Caco-2 (cell line): ENCODE data around the gene ARAP1. TPM values are rescaled to one million over a fixed set of nuclear protein-coding genes. Genes with fewer than 3 reads are reported as not detected.
"Not testable (repeated sequence)": the region's sequence is repeated elsewhere in the genome, so short reads cannot be mapped to it uniquely, and the experiment has no call there.

Experiments
- BruUV-seq: library from RNA; stranded (reverse); fragments of 400-500 nt; replicated peaks from 2 replicates; lab custom pipeline; 2021; lab: Mats Ljungman, UMichigan
- CTCF ChIA-PET: fragments of 300-600 bp; sonication (Branson Sonifier 250); formaldehyde crosslinking; loops from one replicate; lab custom pipeline; 2022; ENCODE audit warnings: antibody characterized with exemption; lab: Charles Lee
- POLR2A ChIA-PET: fragments of 300-600 bp; sonication (Branson Sonifier 250); formaldehyde crosslinking; loops from one replicate; lab custom pipeline; 2022; ENCODE audit warnings: antibody characterized with exemption; lab: Charles Lee
- DNase-seq, 2 experiments: peaks; one replicate each; pipeline versions ENCODE4 v3.0.0 to v3.0.0-alpha.2; 2020 to 2022
- H3K27me3 ChIP-seq: replicated peaks from 2 replicates; pipeline ENCODE4 v1.6.0; 2011; ENCODE audit warnings: low read length; ENCODE audit not compliant: control insufficient read depth, insufficient read depth
- H3K36me3 ChIP-seq: 2 replicates; pipeline ENCODE4 v1.5.1; 2011; ENCODE audit warnings: low read length; ENCODE audit not compliant: control insufficient read depth, insufficient read depth
- H3K4me1 ChIP-seq: fragments of 250-450 bp; sonication (Bioruptor Pico); 2 replicates; pipeline ENCODE4 v1.5.1; 2020; ENCODE audit warnings: mild to moderate bottlenecking
- H3K4me3 ChIP-seq: 2 replicates; pipeline ENCODE4 v1.5.1; 2011; ENCODE audit warnings: low read depth, mild to moderate bottlenecking, control low read depth, low read length
- H3K9me3 ChIP-seq: fragments of 250-450 bp; sonication (Bioruptor Pico); 2 replicates; pipeline ENCODE4 v1.5.1; 2020; ENCODE audit warnings: mild to moderate bottlenecking, moderate library complexity
- H3K27ac Mint-ChIP-seq: one replicate; pipeline ENCODE4 v1.8.0; 2022; ENCODE audit warnings: mixed read lengths; ENCODE audit not compliant: unreplicated experiment
- H3K27me3 Mint-ChIP-seq: one replicate; pipeline ENCODE4 v1.8.0; 2022; ENCODE audit warnings: mixed read lengths; ENCODE audit not compliant: insufficient read depth, unreplicated experiment
- H3K36me3 Mint-ChIP-seq: one replicate; pipeline ENCODE4 v1.8.0; 2022; ENCODE audit warnings: mild to moderate bottlenecking, mixed read lengths; ENCODE audit not compliant: insufficient read depth, unreplicated experiment
- H3K4me1 Mint-ChIP-seq: one replicate; pipeline ENCODE4 v1.8.0; 2022; ENCODE audit warnings: low read depth, mixed read lengths; ENCODE audit not compliant: unreplicated experiment
- H3K4me3 Mint-ChIP-seq: one replicate; pipeline ENCODE4 v1.8.0; 2022; ENCODE audit warnings: mild to moderate bottlenecking, moderate library complexity, mixed read lengths; ENCODE audit not compliant: unreplicated experiment
- H3K9me3 Mint-ChIP-seq: one replicate; pipeline ENCODE4 v1.8.0; 2022; ENCODE audit warnings: mixed read lengths; ENCODE audit not compliant: unreplicated experiment
- intact Hi-C: fragments of 100-400 bp; cut with micrococcal nuclease; formaldehyde crosslinking; loops from one replicate; pipeline ENCODE4 v1.10.0; 2022; ENCODE audit not compliant: unreplicated experiment
- total RNA-seq: library from RNA; stranded (reverse); gene quantifications from 2 replicates; pipeline ENCODE4 v1.2.3, GENCODE V29; 2022
- TF ChIP-seq, protein P1 (sequence below), 2 experiments: fragments of 200-600 bp in 1 of 2; IDR thresholded peaks; 1 replicate in 1 of 2; 2 replicates in 1 of 2; pipeline versions ENCODE4 v1.5.1 to v1.8.0; 2011 to 2022; ENCODE audit warnings: antibody characterized with exemption in 1 of 2, control low read depth in 1 of 2, inconsistent platforms in 1 of 2, low read depth in 1 of 2, low read length in 1 of 2, mild to moderate bottlenecking in 1 of 2, moderate library complexity in 1 of 2; ENCODE audit not compliant: insufficient read depth in 1 of 2, severe bottlenecking in 1 of 2, unreplicated experiment in 1 of 2

The ARAP1 gene
- total RNA-seq, 1 experiment from 2014 or later = 87.1 TPM

GRCh38 chr11:72792437-72793021 lies 40.3 kb upstream of the ARAP1 start:
- peaks cover 38% of the 10 kb centered on the region for H3K4me1 ChIP-seq
- no peak for DNase-seq
- ChIA-PET CTCF (interaction anchor here (0.7 to 4.0 kb wide), 3 partner anchors 13 to 67 kb away, joined by 3 to 74 read pairs (median 12); no protein-coding TSS in a partner anchor), POLR2A (interaction anchor here (0.6 to 1.4 kb wide), 3 partner anchors 14 to 67 kb away, joined by 3 to 6 read pairs (median 3); no protein-coding TSS in a partner anchor)
- TF ChIP-seq, protein P1, sequence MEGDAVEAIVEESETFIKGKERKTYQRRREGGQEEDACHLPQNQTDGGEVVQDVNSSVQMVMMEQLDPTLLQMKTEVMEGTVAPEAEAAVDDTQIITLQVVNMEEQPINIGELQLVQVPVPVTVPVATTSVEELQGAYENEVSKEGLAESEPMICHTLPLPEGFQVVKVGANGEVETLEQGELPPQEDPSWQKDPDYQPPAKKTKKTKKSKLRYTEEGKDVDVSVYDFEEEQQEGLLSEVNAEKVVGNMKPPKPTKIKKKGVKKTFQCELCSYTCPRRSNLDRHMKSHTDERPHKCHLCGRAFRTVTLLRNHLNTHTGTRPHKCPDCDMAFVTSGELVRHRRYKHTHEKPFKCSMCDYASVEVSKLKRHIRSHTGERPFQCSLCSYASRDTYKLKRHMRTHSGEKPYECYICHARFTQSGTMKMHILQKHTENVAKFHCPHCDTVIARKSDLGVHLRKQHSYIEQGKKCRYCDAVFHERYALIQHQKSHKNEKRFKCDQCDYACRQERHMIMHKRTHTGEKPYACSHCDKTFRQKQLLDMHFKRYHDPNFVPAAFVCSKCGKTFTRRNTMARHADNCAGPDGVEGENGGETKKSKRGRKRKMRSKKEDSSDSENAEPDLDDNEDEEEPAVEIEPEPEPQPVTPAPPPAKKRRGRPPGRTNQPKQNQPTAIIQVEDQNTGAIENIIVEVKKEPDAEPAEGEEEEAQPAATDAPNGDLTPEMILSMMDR (IDR thresholded peaks at IDR 0.05; ENCODE audit: insufficient read depth in 1 of 2, low read depth in 1 of 2, low read length in 1 of 2, severe bottlenecking in 1 of 2, unreplicated experiment in 1 of 2) = peak in 1 of 2 experiments; percentile 3
- H3K9me3 ChIP-seq = no peaks in the 10 kb centered on the region
- H3K9me3 Mint-ChIP-seq = no peaks in the 10 kb centered on the region
- H3K4me3 Mint-ChIP-seq = no peak overlapping the region
- H3K4me1 Mint-ChIP-seq = peaks cover 30% of the 10 kb centered on the region
- H3K36me3 Mint-ChIP-seq = peaks cover 11% of the 10 kb centered on the region
- no peak overlapping the region for H3K4me3 ChIP-seq
- no TSS peak for BruUV-seq
- H3K27me3 Mint-ChIP-seq = no peaks in the 10 kb centered on the region
- H3K36me3 ChIP-seq = 0 out of 2 replicates have a peak, but pooled peaks cover 2% of the 10 kb centered on the region
- H3K27ac Mint-ChIP-seq = peak overlapping the region; percentile 91
- H3K27me3 ChIP-seq = no peaks in the 10 kb centered on the region
- intact Hi-C loops = loop anchor here (1.0 kb wide), 3 partner anchors 13 to 40 kb away; partner anchors contain the start of gene ARAP1

- POLR2A ChIA-PET = interaction anchor here (0.6 kb wide), 1 partner anchor 9 kb away, joined by 5 read pairs; no protein-coding TSS in a partner anchor
Observed at GRCh38 chr11:72791228-72791627, 39.0 kb upstream of the ARAP1 start.

GRCh38 chr11:72789493-72790131 lies 37.4 kb upstream of the ARAP1 start:
- POLR2A ChIA-PET = interaction anchor here (0.7 kb wide), 2 partner anchors 11 to 527 kb away, joined by 3 read pairs; no protein-coding TSS in a partner anchor
- Mint-ChIP-seq H3K4me1 (peaks cover 54% of the 10 kb centered on the region), H3K9me3 (no peaks in the 10 kb centered on the region), H3K36me3 (peaks cover 25% of the 10 kb centered on the region), H3K27ac (peak overlapping the region; percentile 99), H3K27me3 (no peaks in the 10 kb centered on the region), H3K4me3 (no peak overlapping the region)
- Histone ChIP-seq H3K4me3 (no peak overlapping the region), H3K9me3 (no peaks in the 10 kb centered on the region), H3K36me3 (0 out of 2 replicates have a peak, but pooled peaks cover 2% of the 10 kb centered on the region), H3K4me1 (peaks cover 59% of the 10 kb centered on the region), H3K27me3 (no peaks in the 10 kb centered on the region)
- no peak for DNase-seq
- CTCF ChIA-PET = interaction anchor here (0.6 to 2.0 kb wide), 3 partner anchors 9 to 64 kb away, joined by 3 to 9 read pairs (median 3); no protein-coding TSS in a partner anchor
- TF ChIP-seq, protein P1 (IDR thresholded peaks at IDR 0.05; ENCODE audit: insufficient read depth in 1 of 2, low read depth in 1 of 2, low read length in 1 of 2, severe bottlenecking in 1 of 2, unreplicated experiment in 1 of 2) = no peak
- BruUV-seq = no TSS peak
- intact Hi-C loops = no loop called here

More at GRCh38 chr11:72791228-72791627, 39.0 kb upstream of the ARAP1 start:
- H3K9me3 ChIP-seq, H3K4me3 ChIP-seq, BruUV-seq, H3K27me3 Mint-ChIP-seq, DNase-seq, H3K4me3 Mint-ChIP-seq, H3K9me3 Mint-ChIP-seq, H3K36me3 ChIP-seq, H3K27me3 ChIP-seq, intact Hi-C loops: not testable (repeated sequence)
- peaks cover 49% of the 10 kb centered on the region for H3K4me1 ChIP-seq
- Mint-ChIP-seq H3K36me3 (peaks cover 24% of the 10 kb centered on the region), H3K4me1 (peaks cover 43% of the 10 kb centered on the region), H3K27ac (peak overlapping the region; percentile 99)
- CTCF ChIA-PET = interaction anchor here (2.0 to 4.0 kb wide), 2 partner anchors 12 to 66 kb away, joined by 9 to 74 read pairs; no protein-coding TSS in a partner anchor
